HG03064 (cell line): ENCODE results near the gene PNPLA7.
A peak's percentile ranks its signal among the peaks of the same experiment; 100 is the strongest.
"Not testable (repeated sequence)": the region's sequence is repeated elsewhere in the genome, so short reads cannot be mapped to it uniquely, and the experiment has no call there.

Experiments
- ATAC-seq: cut with Tn5 transposase; IDR thresholded peaks from one replicate; pipeline ENCODE4 v1.9.1; 2021; ENCODE audit warnings: low read depth; ENCODE audit not compliant: unreplicated experiment

PNPLA7 gene

GRCh38 chr9:137426018-137426681 lies 124.1 kb downstream of the PNPLA7 start:
- no peak for ATAC-seq

DNA sequence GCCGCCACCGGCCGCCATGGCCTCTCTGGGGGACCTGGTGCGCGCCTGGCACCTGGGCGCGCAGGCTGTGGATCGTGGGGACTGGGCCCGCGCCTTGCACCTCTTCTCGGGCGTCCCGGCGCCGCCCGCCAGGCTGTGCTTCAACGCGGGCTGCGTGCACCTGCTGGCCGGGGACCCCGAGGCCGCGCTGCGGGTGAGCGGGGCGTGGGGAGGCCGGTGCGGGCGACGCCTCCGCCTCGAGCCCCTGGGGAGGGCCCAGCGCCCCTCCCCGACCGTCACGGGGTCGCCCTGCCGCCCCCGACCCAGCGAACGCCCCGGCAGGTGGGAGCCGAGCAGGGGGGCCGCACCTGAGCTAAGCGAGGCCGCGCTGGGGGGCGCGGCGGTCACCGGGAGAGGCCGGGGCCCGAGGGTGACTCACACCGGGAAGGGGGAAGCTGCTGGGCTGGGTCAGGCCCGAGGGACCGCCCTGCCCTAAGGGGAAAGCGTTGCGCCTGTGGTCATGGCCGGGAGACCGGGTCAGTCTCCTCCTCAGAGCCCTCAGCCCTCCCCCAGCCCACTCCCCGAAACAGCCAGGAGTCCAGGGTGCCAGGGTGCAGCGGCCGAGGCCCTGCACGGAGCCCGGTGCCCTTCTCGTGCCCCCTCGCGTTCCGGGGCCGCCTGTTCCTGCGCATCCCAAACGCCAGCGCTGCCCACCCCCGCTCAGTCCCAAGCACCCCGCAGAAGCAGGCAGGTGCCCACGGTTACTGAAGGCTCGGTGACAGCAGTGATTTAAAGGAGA lies 126.5 kb downstream of the PNPLA7 start:
- ATAC-seq = peak; percentile 11

- ATAC-seq = peak; percentile 80
These were observed 127.3 kb downstream of the PNPLA7 start, which contains the start of the genes EXD3 and NOXA1 for GRCh38 chr9:137422604-137423513. EXD3 (minus strand) TSS chr9:137423162; CDS start chr9:137395357, 27,805 bp downstream. NOXA1 (plus strand) TSS chr9:137423393; CDS start chr9:137423530, 137 bp downstream.

GRCh38 chr9:137421838-137422603 lies 128.2 kb downstream of the PNPLA7 start:
- ATAC-seq = no peak

GRCh38 chr9:137417161-137418021 lies 132.8 kb downstream of the PNPLA7 start:
- ATAC-seq = no peak

DNA sequence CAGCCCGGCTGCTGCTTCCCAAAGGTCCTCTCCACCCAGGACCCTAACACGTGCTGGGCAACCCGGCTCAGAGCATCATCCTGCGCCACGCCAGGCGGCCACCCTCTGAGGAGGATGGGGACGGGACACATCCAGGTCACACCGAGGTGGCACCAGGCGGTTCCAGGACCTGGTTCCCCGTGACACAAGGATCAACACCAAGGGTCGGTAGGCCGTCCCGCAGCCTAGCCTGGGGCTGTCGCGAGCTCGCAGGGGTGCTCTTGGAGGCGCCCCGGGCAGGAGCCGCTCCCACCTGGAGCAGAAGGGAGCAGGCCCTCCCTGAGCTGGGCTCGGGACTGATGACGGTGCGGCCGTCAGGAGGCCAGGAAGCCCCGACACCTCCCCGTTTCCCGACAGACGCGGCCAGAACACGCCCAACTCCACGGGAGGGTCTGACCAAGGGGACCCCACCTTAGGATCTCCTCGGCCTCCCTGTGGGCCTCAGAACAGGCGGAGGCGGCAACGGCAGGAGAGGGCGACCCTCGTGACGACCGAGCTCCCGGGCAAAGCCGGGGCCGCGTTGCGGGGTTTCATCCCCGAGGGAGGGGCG lies 133.5 kb downstream of the PNPLA7 start:
- no peak for ATAC-seq

GRCh38 chr9:137416006-137416562 lies 134.1 kb downstream of the PNPLA7 start:
- no peak for ATAC-seq

GRCh38 chr9:137415451-137415850 lies 134.8 kb downstream of the PNPLA7 start:
- ATAC-seq = no peak

- ATAC-seq = no peak
These were observed 137.8 kb downstream of the PNPLA7 start for GRCh38 chr9:137412431-137412830.

GRCh38 chr9:137411645-137412380 lies 138.4 kb downstream of the PNPLA7 start:
- ATAC-seq = no peak

GRCh38 chr9:137411260-137411644 lies 138.9 kb downstream of the PNPLA7 start:
- no peak for ATAC-seq

DNA sequence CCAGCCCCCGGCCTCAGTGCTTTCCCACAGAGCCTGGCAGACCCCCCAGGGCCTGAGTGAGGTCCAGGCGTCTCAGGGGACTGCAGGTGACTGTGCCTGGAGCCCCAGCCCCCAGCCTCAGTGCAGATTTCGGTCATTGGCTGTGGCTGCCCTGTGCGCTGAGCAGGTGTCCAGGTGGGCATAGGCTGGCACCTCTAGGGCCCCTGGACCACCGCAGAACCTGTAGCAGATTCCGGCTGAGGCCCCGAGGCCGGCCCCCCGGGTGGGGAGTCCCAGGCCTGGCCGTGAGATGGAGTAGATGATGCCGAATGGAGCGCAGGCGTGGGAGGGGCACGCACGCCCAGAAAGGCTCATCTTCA lies 139.3 kb downstream of the PNPLA7 start:
- no peak for ATAC-seq

DNA sequence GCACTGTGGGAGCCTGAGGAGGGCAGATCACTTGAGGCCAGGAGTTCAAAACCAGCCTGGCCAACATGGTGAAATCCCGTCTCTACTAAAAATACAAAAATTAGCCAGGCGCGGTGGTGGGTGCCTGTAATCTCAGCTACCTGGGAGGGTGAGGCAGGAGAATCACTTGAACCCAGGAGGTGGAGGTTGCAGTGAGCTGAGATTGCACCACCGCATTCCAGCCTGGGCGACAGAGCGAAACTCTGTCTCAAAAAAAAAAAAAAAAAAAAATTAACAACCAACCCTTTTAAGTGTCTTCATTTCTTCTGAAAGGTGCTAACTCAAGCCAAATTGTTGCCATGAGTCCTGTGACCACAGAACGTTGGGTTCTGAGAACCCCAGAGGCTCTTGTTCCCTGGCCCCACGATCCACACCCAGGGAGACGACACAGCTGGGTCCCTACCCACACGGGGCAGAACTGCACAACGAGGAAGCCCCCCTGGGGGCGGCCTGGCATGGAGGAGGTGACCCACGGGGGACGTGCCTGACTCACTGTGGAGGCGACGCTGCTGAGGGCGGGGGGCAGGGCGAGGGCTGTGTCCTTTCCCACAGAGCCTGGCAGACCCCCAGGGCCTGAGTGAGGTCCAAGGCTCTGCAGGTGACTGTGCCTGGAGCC lies 139.8 kb downstream of the PNPLA7 start:
- ATAC-seq = not testable (repeated sequence)
